Skeletal muscle tissue (tissue), 4 donors: ENCODE measurements around the gene BTRC. TPM values are rescaled to one million over a fixed set of nuclear protein-coding genes. Genes with fewer than 3 reads are reported as not detected.
A peak's percentile ranks its signal among the peaks of the same experiment; 100 is the strongest.

Experiments
- H3K27ac ChIP-seq: one replicate; pipeline ENCODE4 v1.7.0; 2013; ENCODE audit warnings: mild to moderate bottlenecking, low read depth, low read length, inconsistent platforms
- H3K27me3 ChIP-seq, 3 donors: one replicate each; pipeline ENCODE4 v1.7.0; 2013; ENCODE audit warnings: low read length in 3 of 3; ENCODE audit not compliant: control insufficient read depth in 3 of 3, insufficient read depth in 3 of 3
- H3K36me3 ChIP-seq, 3 donors: one replicate each; pipeline ENCODE4 v1.7.0; 2013; ENCODE audit warnings: low read length in 3 of 3; ENCODE audit not compliant: control insufficient read depth in 3 of 3, insufficient read depth in 3 of 3
- H3K4me1 ChIP-seq, 3 donors: one replicate each; pipeline ENCODE4 v1.7.0; 2013; ENCODE audit warnings: low read length in 3 of 3, mild to moderate bottlenecking in 3 of 3; ENCODE audit not compliant: control insufficient read depth in 3 of 3, insufficient read depth in 3 of 3
- H3K4me3 ChIP-seq, 3 donors: one replicate each; pipeline ENCODE4 v1.7.0; 2013; ENCODE audit warnings: low read length in 3 of 3
- H3K9ac ChIP-seq, 3 donors: one replicate each; pipeline ENCODE4 v1.7.0; 2013; ENCODE audit warnings: low read length in 3 of 3, mild to moderate bottlenecking in 3 of 3, moderate library complexity in 2 of 3, low read depth in 1 of 3
- H3K9me3 ChIP-seq, 3 donors: one replicate each; pipeline ENCODE4 v1.7.0; 2013; ENCODE audit warnings: low read length in 3 of 3; ENCODE audit not compliant: control insufficient read depth in 3 of 3
- total RNA-seq: library from RNA; depleted of rRNA; stranded (reverse); fragments of >200 nt; gene quantifications from one replicate; pipeline ENCODE4 v1.2.3, GENCODE V29; 2014
- donor health status: Osteomylitis.

BTRC gene
- total RNA-seq, 1 donor from 2014 or later: 19.8 TPM

DNA sequence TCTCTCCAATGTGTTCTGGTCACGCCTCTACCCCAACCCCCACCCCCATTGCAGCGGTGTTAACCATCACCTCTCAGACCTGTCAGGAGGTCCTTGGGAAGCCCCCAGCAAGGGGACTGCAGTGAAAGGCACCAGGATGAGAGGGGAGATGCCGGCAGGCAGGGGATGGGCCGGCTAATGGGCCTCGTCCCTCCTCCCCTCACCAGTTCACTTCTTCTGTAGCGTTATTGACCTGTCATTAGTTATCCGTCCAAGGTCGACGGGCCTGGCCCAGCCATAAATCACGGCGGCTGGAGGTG is 215.3 kb downstream of the BTRC start:
- H3K4me1 ChIP-seq: peaks cover 14 to 20% (median 18%) of the 10 kb centered on the region in 3 donors
- peak overlapping the region in 1 of 3 donors; percentile 75 for H3K4me3 ChIP-seq
- H3K9ac ChIP-seq: no peak overlapping the region
- H3K36me3 ChIP-seq: no peaks in the 10 kb centered on the region
- H3K27ac ChIP-seq: no peak overlapping the region
- H3K27me3 ChIP-seq: peaks cover 39 to 56% (median 46%) of the 10 kb centered on the region in 3 donors
- H3K9me3 ChIP-seq: peaks cover 8 to 13% (median 10%) of the 10 kb centered on the region in 3 donors

DNA sequence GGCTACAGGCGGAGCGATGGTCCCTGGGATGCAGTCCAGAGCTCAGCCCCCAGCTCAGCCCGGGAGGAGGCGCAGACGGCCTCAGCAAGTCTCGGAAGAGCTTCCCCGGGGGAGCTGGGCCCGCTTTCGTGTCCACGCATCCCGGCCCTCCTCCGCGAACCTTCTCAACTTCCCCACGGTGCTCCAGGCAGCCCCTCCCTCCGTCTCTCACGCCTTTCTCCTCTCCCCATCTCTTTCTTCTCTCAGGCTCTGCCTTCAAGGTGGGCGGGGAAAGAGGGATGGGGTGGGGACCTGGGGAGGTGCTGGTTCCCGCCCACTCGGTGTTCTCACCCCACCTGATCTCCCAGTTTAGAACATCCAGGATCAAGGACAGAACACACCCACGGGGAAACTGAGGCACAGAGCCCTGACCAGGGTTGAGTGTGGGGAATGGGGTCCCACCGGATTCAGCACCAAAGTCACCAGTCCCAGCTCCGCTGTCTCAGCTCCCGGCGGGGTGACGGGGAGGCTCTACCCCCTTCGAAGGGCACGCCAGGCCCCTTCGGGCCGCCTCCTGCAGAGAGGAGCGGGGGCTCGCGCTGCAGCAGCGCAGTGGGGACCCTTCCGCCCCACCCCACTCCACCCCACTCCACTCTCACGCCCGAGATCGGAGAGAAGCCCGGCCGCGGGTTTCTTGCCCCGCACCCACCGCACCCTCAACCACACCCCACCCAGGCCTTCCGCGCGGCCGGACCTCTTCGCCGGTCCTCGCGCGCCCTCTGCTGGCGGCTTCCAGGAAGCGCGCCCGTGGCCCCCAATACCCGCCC is 215.9 kb downstream of the BTRC start:
- Histone ChIP-seq H3K9me3 (peaks cover 8 to 13% (median 10%) of the 10 kb centered on the region in 3 donors), H3K4me1 (peaks cover 14 to 20% (median 18%) of the 10 kb centered on the region in 3 donors), H3K36me3 (no peaks in the 10 kb centered on the region), H3K9ac (peak overlapping the region; percentile 20 to 74 (median 62)), H3K27me3 (peaks cover 37 to 52% (median 46%) of the 10 kb centered on the region in 3 donors), H3K4me3 (peak overlapping the region; percentile 66 to 76 (median 75)), H3K27ac (no peak overlapping the region)

DNA sequence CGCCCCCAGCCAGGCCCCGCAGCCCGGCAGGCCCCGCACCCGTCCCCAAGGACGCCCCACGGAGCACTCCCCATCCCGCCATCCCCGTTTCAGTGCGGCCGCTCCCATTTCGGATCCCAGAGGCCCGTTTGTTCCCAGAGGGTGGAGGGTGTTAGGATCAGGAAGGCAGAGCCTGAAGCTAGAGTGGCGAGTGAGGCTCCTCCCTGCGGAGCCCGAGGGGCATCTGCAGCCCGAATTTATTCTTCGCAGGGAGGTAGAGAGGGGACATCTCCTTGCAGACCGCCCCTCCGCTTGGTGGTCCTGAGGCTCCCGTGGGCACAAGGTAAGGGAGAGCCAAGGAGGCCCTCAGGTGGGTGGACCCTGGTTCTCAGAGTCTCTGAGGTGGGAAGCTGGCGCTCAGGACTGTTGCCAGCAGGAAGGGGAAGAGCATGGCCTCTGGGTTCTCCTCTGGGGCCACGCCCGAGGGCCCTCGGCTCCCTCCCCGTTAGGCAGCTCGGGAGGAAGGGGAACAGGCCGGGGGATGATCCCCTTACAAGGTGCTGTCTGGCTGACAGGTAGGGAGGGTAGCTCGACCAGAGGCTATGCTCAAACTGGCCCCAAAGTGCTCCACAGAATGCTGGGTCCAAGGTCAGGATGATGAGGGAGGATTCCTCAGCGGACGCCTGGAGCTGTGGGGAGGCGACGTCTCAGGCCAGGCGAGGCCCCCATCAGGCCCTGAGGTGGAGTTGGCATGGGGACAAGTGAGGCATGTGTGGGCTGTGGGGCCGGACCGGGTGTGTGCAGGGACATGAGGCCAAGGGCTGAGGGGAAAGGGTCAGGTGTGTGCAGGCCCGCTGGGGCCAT is 216.7 kb downstream of the BTRC start:
- Histone ChIP-seq H3K4me3 (peak overlapping the region; percentile 65 to 70 (median 69)), H3K36me3 (no peaks in the 10 kb centered on the region), H3K4me1 (peaks cover 14 to 20% (median 18%) of the 10 kb centered on the region in 3 donors), H3K27ac (no peak overlapping the region), H3K9me3 (peaks cover 8 to 13% (median 10%) of the 10 kb centered on the region in 3 donors), H3K27me3 (peaks cover 30 to 44% (median 39%) of the 10 kb centered on the region in 3 donors), H3K9ac (peak overlapping the region; percentile 54 to 79 (median 61))

GRCh38 chr10:101571271-101571925 is 217.4 kb downstream of the BTRC start:
- Histone ChIP-seq H3K4me3 (no peak overlapping the region), H3K27ac (no peak overlapping the region), H3K9me3 (peaks cover 8 to 13% (median 10%) of the 10 kb centered on the region in 3 donors), H3K27me3 (peaks cover 24 to 36% (median 32%) of the 10 kb centered on the region in 3 donors), H3K4me1 (peaks cover 11 to 18% (median 15%) of the 10 kb centered on the region in 3 donors), H3K36me3 (no peaks in the 10 kb centered on the region), H3K9ac (peak overlapping the region in 2 of 3 donors; percentile 54 to 79)

DNA sequence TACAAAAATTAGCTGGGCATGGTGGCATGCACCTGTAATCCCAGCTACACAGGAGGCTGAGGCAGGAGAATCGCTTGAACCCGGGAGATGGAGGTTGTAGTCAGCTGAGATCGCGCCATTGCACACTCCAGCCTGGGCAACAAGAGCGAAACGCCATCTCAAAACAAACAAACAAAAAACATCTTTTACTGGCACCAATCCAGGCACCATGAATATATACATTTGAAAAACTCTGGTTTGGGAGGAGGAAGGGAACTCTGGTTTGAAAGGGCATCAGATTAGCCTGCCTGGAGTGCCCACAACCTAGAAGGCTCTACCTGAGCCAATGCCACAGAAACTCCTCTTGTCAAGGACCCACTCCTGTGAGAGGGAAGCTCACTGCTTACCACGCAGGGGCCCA is 218.2 kb downstream of the BTRC start:
- H3K9me3 ChIP-seq: peaks cover 8 to 13% (median 10%) of the 10 kb centered on the region in 3 donors
- no peak overlapping the region for H3K9ac ChIP-seq
- H3K4me3 ChIP-seq: no peak overlapping the region
- peaks cover 18 to 29% (median 27%) of the 10 kb centered on the region in 3 donors for H3K27me3 ChIP-seq
- H3K36me3 ChIP-seq: peaks cover under 1 to 4% (median 4%) of the 10 kb centered on the region in 3 donors
- H3K27ac ChIP-seq: no peak overlapping the region
- H3K4me1 ChIP-seq: peaks cover 10 to 14% (median 14%) of the 10 kb centered on the region in 3 donors

DNA sequence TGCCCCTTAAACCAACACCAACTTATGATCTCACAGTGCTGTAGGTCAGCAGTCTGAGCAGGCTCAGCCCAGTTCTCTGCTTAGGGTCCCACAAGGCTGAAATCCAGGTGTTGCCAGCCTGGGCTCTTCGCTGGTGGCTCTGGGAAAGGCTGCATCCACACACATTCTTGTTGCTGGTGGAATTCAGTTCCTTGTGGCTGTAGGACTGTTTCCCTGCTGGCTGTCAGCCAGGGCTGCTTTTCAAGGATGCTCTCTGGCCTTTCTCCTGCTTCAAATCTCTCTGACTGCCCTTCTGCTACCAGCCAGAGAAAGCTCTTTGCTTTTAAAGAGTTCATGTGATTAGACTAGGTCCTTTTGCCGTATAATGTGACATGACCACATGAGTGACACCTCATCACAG is 218.8 kb downstream of the BTRC start:
- peaks cover 10 to 14% (median 14%) of the 10 kb centered on the region in 3 donors for H3K4me1 ChIP-seq
- no peak overlapping the region for H3K9ac ChIP-seq
- H3K27me3 ChIP-seq: peaks cover 13 to 23% (median 20%) of the 10 kb centered on the region in 3 donors
- peak overlapping the region in 1 of 3 donors; percentile 35 for H3K4me3 ChIP-seq
- peaks cover 5 to 10% (median 5%) of the 10 kb centered on the region in 3 donors for H3K36me3 ChIP-seq
- no peak overlapping the region for H3K27ac ChIP-seq
- H3K9me3 ChIP-seq: peaks cover 8 to 13% (median 10%) of the 10 kb centered on the region in 3 donors

- Histone ChIP-seq H3K27me3 (peaks cover 9 to 13% (median 12%) of the 10 kb centered on the region in 3 donors), H3K9me3 (peaks cover 8 to 13% (median 10%) of the 10 kb centered on the region in 3 donors), H3K4me1 (peaks cover 10 to 14% (median 14%) of the 10 kb centered on the region in 3 donors)
Observed at GRCh38 chr10:101573885-101574753, 220.2 kb downstream of the BTRC start.

DNA sequence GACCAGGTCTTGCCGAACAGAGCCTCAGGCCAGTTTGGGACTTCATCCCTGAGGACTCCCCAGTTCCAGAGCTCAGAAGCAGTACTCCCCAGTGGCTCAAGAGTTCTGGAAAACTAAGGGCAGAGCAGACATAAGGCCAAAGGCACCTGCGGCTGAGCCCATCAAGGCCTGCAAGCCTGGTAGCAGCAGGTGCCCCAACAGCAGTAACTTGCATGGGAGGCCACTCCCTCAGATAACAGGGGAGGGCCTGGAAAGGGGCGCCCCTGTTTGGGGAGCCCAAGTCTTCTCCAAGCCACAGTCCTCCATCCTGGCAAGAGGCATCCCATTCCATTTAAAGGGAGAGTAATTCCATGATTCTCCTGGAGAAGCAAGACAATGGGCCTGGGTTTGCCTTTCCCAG is 221.1 kb downstream of the BTRC start:
- no peak overlapping the region for H3K4me3 ChIP-seq

More at GRCh38 chr10:101573885-101574753, 220.2 kb downstream of the BTRC start:
- Histone ChIP-seq H3K9ac (no peak overlapping the region), H3K36me3 (peaks cover 16 to 24% (median 19%) of the 10 kb centered on the region in 3 donors), H3K4me3 (no peak overlapping the region), H3K27ac (no peak overlapping the region)

More for the DNA sequence above, 221.1 kb downstream of the BTRC start:
- Histone ChIP-seq H3K27me3 (peaks cover 0 to 5% (median 3%) of the 10 kb centered on the region in 3 donors), H3K27ac (no peak overlapping the region), H3K9me3 (peaks cover 8 to 13% (median 10%) of the 10 kb centered on the region in 3 donors), H3K36me3 (peaks cover 26 to 33% (median 27%) of the 10 kb centered on the region in 3 donors), H3K4me1 (peaks cover 7 to 10% (median 8%) of the 10 kb centered on the region in 3 donors), H3K9ac (no peak overlapping the region)
